ENCODE measurements around the gene TAGLN2. TPM values are rescaled to one million over a fixed set of nuclear protein-coding genes. Genes with fewer than 3 reads are reported as not detected.

TAGLN2 gene
- total and polyA plus RNA-seq, 2 experiments from 2014 or later: 122 to 292 TPM

DNA sequence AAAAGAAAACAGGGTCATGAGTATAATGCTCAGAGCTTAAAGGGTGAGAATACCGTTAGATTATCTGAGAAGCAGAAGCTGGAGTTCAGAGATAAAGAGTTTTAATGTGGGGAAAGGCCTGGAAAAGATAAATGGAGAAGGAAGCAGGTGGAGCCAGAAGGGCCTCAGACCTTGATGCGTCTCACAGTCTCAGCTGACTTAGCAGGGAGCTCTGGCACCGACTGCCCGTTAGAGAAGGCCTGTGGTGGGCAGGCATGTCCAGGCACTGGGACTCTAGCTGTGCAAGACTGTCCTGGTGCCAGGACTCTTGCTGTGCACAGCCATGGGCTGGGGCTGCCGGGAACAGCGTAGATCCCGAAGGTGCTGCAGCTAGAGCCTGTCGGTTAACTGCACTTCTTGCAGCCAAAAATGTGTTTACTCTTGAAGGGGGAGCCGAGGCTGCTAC, 32.5 kb upstream of the TAGLN2 start:
- peaks cover 4% of the 10 kb centered on the region for H3K4me1 ChIP-seq (ENCODE audit: insufficient read depth)
- H3K4me3 ChIP-seq: no peak overlapping the region
- H3K79me2 ChIP-seq: no peaks in the 10 kb centered on the region
- WGBS (ENCODE audit: low lambda C conversion rate, missing lambda C conversion rate): 59% methylated on average over 9 of the region's 9 CpGs
- H3K9me2 ChIP-seq (replicated peaks; ENCODE audit: insufficient read depth): no peaks in the 10 kb centered on the region
- no peak overlapping the region for H3K27ac ChIP-seq
- H3K27me3 ChIP-seq: no peaks in the 10 kb centered on the region
- H4K20me1 ChIP-seq (ENCODE audit: insufficient read depth, poor library complexity, severe bottlenecking): no peaks in the 10 kb centered on the region
- H3K9me3 ChIP-seq (ENCODE audit: low read depth): no peaks in the 10 kb centered on the region
- H2AFZ ChIP-seq: no peak overlapping the region
- H3K36me3 ChIP-seq (replicated peaks; ENCODE audit: insufficient read depth, low read depth): no peaks in the 10 kb centered on the region
- TF ChIP-seq EZH2phosphoT487 (IDR thresholded peaks at IDR 0.05; ENCODE audit: low read depth, severe bottlenecking, unreplicated experiment) (no peak), EZH2 (IDR thresholded peaks at IDR 0.05; ENCODE audit: borderline replicate concordance) (no peak)
- TF ChIP-seq, protein P1, sequence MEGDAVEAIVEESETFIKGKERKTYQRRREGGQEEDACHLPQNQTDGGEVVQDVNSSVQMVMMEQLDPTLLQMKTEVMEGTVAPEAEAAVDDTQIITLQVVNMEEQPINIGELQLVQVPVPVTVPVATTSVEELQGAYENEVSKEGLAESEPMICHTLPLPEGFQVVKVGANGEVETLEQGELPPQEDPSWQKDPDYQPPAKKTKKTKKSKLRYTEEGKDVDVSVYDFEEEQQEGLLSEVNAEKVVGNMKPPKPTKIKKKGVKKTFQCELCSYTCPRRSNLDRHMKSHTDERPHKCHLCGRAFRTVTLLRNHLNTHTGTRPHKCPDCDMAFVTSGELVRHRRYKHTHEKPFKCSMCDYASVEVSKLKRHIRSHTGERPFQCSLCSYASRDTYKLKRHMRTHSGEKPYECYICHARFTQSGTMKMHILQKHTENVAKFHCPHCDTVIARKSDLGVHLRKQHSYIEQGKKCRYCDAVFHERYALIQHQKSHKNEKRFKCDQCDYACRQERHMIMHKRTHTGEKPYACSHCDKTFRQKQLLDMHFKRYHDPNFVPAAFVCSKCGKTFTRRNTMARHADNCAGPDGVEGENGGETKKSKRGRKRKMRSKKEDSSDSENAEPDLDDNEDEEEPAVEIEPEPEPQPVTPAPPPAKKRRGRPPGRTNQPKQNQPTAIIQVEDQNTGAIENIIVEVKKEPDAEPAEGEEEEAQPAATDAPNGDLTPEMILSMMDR (IDR thresholded peaks at IDR 0.05; ENCODE audit: poor library complexity): no peak
- H3K4me2 ChIP-seq: no peak overlapping the region
- no peak for DNase-seq (ENCODE audit: low spot score)

DNA sequence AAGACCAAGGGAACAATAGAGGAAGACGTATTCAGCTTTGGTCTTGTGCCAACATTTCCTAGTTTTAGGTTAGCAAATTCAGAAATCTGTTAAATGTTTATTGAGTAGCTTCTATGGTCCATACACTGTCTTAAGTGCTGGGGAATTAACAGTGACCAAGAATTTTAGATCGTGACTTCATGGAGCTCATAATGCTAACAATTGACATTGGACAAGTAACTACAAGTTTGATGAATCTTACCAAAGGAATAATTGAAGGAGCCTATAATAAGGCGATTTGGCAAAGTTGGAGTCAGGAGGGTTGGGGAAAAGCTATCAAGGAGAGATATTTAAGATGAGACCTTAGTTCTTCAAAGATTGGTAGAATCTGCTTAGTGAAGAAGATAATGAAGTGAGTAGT, 30.1 kb upstream of the TAGLN2 start:
- H3K4me3 ChIP-seq: no peak overlapping the region
- peaks cover 5% of the 10 kb centered on the region for H3K27me3 ChIP-seq
- H2AFZ ChIP-seq: no peak overlapping the region
- WGBS (ENCODE audit: low lambda C conversion rate, missing lambda C conversion rate): 86% methylated on average over 3 of the region's 3 CpGs
- H3K9me3 ChIP-seq (ENCODE audit: low read depth): no peaks in the 10 kb centered on the region
- no peaks in the 10 kb centered on the region for H3K9me2 ChIP-seq (replicated peaks; ENCODE audit: insufficient read depth)
- no peaks in the 10 kb centered on the region for H4K20me1 ChIP-seq (ENCODE audit: insufficient read depth, poor library complexity, severe bottlenecking)
- TF ChIP-seq EZH2phosphoT487 (IDR thresholded peaks at IDR 0.05; ENCODE audit: low read depth, severe bottlenecking, unreplicated experiment) (no peak), EZH2 (IDR thresholded peaks at IDR 0.05; ENCODE audit: borderline replicate concordance) (no peak)
- TF ChIP-seq, protein P1 (IDR thresholded peaks at IDR 0.05; ENCODE audit: poor library complexity): no peak
- no peaks in the 10 kb centered on the region for H3K79me2 ChIP-seq
- H3K4me2 ChIP-seq: no peak overlapping the region
- H3K4me1 ChIP-seq (ENCODE audit: insufficient read depth): peaks cover 4% of the 10 kb centered on the region
- no peak overlapping the region for H3K27ac ChIP-seq
- DNase-seq (ENCODE audit: low spot score): no peak
- H3K36me3 ChIP-seq (replicated peaks; ENCODE audit: insufficient read depth, low read depth): no peaks in the 10 kb centered on the region

DNA sequence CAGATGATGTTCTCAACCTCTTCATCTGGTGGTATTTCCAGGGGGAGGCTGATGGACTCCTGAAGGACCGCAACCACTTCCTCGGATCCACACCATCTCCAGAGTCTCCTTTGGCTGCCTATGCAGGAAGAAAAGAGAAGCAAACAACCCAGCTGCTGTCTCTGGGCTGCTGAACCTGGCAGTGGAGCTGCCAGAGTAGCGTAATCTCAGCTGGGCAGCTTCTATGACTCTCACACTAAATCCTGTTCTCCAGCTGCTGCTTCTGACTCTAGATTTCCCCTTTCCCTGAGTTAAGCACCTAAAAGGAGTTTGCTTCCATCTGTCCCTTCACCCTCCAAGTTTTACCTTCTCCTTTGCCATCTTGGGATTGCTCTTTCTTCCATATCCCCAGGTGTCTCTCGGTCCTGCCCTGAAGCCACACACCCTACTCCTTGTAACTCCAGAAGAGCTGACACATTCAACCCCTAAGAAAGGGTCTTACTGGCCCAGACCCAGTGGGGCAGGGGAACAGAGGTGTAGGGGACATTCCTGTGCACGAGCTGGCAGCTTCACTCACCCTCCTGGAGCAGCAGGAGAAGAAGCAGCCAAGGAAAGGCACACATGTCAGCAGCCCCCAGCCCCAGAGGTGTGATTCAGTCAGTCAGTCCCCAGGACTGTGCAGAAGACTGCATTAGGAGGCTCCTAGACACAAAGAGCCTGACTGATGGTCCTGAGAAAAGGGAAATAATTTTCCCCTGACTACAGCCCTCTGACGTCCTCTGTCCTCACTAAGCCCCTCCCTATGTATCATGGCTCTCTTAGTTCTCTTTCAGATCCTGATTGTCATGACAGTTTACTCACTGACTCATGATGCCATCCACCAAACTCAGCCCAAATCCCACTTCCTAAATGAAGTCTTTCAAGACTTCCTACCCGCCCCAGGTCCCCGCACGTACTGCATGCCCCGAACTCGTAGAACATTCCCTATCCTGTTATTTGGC, 28.5 kb upstream of the TAGLN2 start, which contains the start of gene SLAMF9:
SLAMF9 (minus strand) TSS at position 702 of the 980 bp plus-strand sequence; CDS start at position 602, 100 bp downstream.
- no peaks in the 10 kb centered on the region for H3K79me2 ChIP-seq
- no peak within 1 kb of the TSS for H3K4me2 ChIP-seq
- H3K9me2 ChIP-seq (replicated peaks; ENCODE audit: insufficient read depth): no peaks in the 10 kb centered on the region
- peaks cover 5% of the 10 kb centered on the region for H3K27me3 ChIP-seq
- TF ChIP-seq, protein P1 (IDR thresholded peaks at IDR 0.05; ENCODE audit: poor library complexity): no peak
- TF ChIP-seq EZH2 (IDR thresholded peaks at IDR 0.05; ENCODE audit: borderline replicate concordance) (no peak), EZH2phosphoT487 (IDR thresholded peaks at IDR 0.05; ENCODE audit: low read depth, severe bottlenecking, unreplicated experiment) (no peak)
- DNase-seq (ENCODE audit: low spot score): no peak
- H4K20me1 ChIP-seq (ENCODE audit: insufficient read depth, poor library complexity, severe bottlenecking): no peaks in the 10 kb centered on the region
- H2AFZ ChIP-seq: no peak within 1 kb of the TSS
- H3K4me1 ChIP-seq (ENCODE audit: insufficient read depth): peaks cover 10% of the 10 kb centered on the region
- H3K27ac ChIP-seq: no peak within 1 kb of the TSS
- H3K36me3 ChIP-seq (replicated peaks; ENCODE audit: insufficient read depth, low read depth): no peaks in the 10 kb centered on the region
- H3K4me3 ChIP-seq: no peak within 1 kb of the TSS
- 74% methylated on average over 11 of the region's 11 CpGs for WGBS (ENCODE audit: low lambda C conversion rate, missing lambda C conversion rate)
- H3K9me3 ChIP-seq (ENCODE audit: low read depth): no peaks in the 10 kb centered on the region

Data from hepatocyte (in vitro differentiated cells).